NCI-H1436 treated with DMSO at 0.1 percent for 48 hours (cell line): ENCODE data around the gene SOD3.

Experiments
- DNase-seq: peaks from one replicate; lab custom pipeline; 2025; lab: John Stamatoyannopoulos, UW

The SOD3 gene

GRCh38 chr4:24775032-24775605 is 20.3 kb upstream of the SOD3 start:
- no peak for DNase-seq

GRCh38 chr4:24775750-24776149 is 19.6 kb upstream of the SOD3 start:
- DNase-seq = no peak

DNA sequence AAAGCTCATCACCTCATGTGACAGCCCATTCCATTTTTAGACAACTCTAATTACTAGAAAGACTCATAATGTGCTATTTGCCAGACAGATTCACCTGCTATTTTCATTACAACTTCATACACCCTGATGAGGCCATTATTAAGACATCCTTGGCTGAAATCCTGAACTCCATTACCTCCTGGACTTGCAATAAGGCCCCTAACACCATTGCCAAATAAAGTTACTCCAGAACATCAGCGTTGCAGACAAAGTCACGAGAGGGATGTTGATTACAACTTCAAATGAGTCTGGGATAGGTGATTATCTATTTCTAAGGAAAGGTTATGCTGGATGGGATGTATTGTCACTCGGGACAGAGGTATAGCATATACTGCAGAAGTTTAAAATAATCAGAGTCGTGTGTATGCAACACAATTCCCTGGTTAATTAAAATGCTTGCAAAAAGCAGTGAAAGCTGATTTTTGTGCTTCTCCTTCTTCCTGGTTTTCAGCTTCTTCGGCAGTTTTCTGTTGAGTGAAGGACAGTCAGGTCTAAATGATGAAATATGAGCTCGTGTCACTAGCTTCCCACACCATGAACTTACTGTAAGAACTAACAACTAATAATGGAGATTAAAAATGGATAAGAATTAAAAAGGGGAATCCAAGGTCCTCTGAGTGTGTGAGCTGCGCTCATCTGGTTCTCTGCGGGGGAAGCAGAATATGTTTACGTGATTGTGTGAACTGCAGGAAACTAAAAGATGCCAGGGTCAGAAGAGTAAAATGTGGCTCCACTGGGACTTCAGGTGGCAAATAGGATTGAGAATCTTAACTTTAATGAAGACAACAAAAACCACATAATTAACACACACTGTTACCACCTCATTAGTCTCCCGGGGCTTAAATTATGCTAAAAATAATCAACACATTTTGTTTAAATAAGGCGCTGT is 17.6 kb upstream of the SOD3 start:
- no peak for DNase-seq

- no peak for DNase-seq
Measured at GRCh38 chr4:24778464-24779225, 16.7 kb upstream of the SOD3 start.

- DNase-seq = no peak
Measured at GRCh38 chr4:24780936-24781495, 14.4 kb upstream of the SOD3 start.

- DNase-seq = no peak
Measured at GRCh38 chr4:24781999-24782745, 13.2 kb upstream of the SOD3 start.

DNA sequence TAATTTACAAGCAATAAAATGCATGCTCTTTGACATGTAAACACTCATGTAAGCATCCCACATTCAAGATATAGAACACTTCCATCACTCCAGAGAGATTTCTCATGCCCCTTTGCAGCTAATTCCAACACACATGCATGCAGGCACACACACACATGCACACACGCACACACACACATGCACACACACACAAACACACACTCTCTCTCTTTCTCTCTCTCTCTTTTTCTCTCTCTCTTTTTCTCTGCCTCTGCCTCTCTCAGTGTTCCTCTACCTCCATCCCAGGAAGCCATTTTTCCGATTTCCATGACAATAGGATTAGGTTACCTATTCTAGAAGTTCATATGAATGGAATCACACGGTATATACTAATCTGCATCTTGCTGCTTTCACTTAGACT is 11.9 kb upstream of the SOD3 start:
- no peak for DNase-seq

DNA sequence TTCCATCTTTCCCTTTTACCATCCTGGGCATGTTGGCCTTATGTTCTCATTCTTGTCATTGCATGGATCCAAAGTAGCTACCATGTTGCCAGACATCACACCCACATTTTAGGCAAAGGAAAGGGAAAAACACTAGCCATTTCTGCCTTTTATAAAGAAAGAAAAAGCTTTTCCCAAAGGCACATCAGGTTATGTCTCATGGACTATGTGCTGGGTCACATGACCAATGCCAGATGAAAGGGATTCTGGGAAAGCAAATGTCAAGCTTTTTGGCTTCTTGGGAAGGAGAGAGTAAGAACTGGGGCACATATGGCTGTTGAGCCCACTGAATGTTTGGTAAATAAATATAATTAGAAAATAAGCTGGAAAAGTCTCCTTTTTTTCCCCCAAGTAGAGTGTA is 4.3 kb upstream of the SOD3 start:
- no peak for DNase-seq

DNA sequence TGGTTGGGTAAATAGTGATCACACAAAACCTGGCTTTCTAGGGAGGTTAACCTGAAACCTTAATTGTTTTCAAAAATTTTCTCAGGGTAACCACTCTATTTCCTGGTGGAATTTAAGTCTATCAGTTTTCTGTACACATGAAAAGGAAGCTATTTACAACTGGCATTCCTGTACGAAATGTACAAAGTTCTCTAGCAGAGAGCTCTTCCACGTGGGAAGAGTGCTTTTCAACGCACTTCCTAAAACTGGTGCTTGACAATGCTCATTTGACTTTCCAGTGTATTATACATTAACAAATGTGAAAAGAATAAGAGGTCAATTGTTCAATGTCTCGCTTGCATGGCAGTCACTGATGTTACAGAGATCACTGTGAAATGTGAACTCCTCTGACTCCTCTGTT is 2.8 kb upstream of the SOD3 start:
- no peak for DNase-seq

DNA sequence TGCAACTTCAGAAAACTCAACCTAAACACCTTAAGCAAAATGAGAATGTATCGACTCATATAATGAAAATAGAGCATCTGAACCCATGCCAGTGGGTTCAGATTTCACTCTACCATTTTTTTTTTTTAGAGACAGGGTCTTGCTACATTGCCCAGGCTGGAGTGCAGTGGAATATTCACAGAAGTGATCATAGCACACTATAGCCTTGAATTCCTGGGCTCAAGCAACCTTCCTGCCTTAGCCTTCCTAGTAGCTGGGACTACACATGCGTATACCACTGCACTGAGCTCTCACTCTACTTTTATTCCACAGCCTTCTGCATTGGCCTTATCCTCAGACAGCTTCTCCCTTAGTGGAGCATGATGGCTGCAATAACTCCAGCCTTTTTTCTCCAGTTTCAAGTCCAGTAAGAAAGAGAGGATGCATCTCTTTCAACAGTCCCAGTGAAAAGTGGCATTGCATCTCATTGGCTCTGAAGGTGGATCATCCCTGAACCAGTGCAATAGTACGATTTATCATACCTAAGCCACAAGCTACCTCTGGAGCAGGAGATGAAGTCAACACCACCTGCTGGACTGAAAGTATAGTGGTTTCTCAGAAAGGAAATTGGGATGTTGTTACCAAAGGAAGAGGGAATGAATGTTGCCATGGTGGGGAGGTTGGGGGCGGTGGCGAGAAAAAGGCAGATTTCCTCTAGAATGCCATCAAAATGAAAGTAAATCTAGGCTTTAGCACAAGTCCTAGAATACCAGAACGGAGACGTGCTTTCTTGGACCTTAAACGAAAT is 2.0 kb upstream of the SOD3 start:
- no peak for DNase-seq

DNA sequence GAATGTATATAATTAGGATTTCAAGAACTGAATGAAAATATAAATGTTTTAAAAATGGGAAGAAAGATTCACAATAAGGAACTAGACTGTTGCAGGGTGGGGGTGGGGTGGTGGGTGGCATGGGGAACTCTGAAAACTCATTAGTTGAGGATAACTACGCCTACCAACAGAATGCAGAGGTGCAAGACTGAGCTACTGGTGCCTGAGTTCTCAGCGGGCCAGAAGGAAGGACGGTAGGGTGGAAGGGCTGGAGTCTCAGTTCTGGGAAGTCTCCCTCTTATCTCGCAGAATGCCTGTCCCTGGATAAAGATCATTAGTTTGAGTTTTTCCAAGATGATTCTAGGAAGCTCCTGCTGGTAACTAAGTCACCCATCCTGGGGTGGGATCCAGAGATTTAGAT is 1.3 kb upstream of the SOD3 start:
- no peak for DNase-seq

- no peak for DNase-seq
Measured at GRCh38 chr4:24794480-24794879, 893 bp upstream of the SOD3 start.

GRCh38 chr4:24795666-24796381 is 451 bp downstream of the SOD3 start:
- no peak for DNase-seq

GRCh38 chr4:24796620-24797019 is 1.2 kb downstream of the SOD3 start:
- DNase-seq = no peak

GRCh38 chr4:24798036-24798610 is 2.8 kb downstream of the SOD3 start:
- no peak for DNase-seq

- no peak for DNase-seq
Measured at GRCh38 chr4:24799196-24799543, 3.8 kb downstream of the SOD3 start.

DNA sequence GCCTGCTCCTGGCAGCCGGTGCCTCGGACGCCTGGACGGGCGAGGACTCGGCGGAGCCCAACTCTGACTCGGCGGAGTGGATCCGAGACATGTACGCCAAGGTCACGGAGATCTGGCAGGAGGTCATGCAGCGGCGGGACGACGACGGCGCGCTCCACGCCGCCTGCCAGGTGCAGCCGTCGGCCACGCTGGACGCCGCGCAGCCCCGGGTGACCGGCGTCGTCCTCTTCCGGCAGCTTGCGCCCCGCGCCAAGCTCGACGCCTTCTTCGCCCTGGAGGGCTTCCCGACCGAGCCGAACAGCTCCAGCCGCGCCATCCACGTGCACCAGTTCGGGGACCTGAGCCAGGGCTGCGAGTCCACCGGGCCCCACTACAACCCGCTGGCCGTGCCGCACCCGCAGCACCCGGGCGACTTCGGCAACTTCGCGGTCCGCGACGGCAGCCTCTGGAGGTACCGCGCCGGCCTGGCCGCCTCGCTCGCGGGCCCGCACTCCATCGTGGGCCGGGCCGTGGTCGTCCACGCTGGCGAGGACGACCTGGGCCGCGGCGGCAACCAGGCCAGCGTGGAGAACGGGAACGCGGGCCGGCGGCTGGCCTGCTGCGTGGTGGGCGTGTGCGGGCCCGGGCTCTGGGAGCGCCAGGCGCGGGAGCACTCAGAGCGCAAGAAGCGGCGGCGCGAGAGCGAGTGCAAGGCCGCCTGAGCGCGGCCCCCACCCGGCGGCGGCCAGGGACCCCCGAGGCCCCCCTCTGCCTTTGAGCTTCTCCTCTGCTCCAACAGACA is 4.4 kb downstream of the SOD3 start:
- DNase-seq = no peak

DNA sequence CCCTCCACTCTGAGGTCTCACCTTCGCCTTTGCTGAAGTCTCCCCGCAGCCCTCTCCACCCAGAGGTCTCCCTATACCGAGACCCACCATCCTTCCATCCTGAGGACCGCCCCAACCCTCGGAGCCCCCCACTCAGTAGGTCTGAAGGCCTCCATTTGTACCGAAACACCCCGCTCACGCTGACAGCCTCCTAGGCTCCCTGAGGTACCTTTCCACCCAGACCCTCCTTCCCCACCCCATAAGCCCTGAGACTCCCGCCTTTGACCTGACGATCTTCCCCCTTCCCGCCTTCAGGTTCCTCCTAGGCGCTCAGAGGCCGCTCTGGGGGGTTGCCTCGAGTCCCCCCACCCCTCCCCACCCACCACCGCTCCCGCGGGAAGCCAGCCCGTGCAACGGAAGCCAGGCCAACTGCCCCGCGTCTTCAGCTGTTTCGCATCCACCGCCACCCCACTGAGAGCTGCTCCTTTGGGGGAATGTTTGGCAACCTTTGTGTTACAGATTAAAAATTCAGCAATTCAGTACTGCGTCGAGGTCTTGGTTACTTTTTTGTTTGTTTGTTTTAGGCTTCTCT is 5.0 kb downstream of the SOD3 start:
- DNase-seq = no peak
